Glutamatergic neuron (in vitro differentiated cells): ENCODE results near the gene ZNG1C. TPM values are rescaled to one million over a fixed set of nuclear protein-coding genes. Genes with fewer than 3 reads are reported as not detected.
"Not testable (repeated sequence)": the region's sequence is repeated elsewhere in the genome, so short reads cannot be mapped to it uniquely, and the experiment has no call there.

Experiments used
- DNase-seq: peaks from one replicate; pipeline ENCODE4 v3.0.0; 2022
- H3K27ac Mint-ChIP-seq: one replicate; pipeline ENCODE4 v1.8.0; 2020; ENCODE audit warnings: mild to moderate bottlenecking, mixed read lengths, inconsistent platforms; ENCODE audit not compliant: unreplicated experiment
- H3K27me3 Mint-ChIP-seq: one replicate; pipeline ENCODE4 v1.8.0; 2020; ENCODE audit warnings: mild to moderate bottlenecking, moderate library complexity, mixed read lengths, inconsistent platforms; ENCODE audit not compliant: unreplicated experiment
- H3K36me3 Mint-ChIP-seq: one replicate; pipeline ENCODE4 v1.8.0; 2020; ENCODE audit warnings: mild to moderate bottlenecking, mixed read lengths, inconsistent platforms; ENCODE audit not compliant: unreplicated experiment
- H3K4me1 Mint-ChIP-seq: one replicate; pipeline ENCODE4 v1.8.0; 2020; ENCODE audit warnings: mild to moderate bottlenecking, low read depth, mixed read lengths, inconsistent platforms; ENCODE audit not compliant: unreplicated experiment
- H3K4me3 Mint-ChIP-seq: one replicate; pipeline ENCODE4 v1.8.0; 2020; ENCODE audit warnings: mild to moderate bottlenecking, mixed read lengths, inconsistent platforms; ENCODE audit not compliant: unreplicated experiment
- H3K9me3 Mint-ChIP-seq: one replicate; pipeline ENCODE4 v1.8.0; 2020; ENCODE audit warnings: mild to moderate bottlenecking, moderate library complexity, mixed read lengths, inconsistent platforms; ENCODE audit not compliant: unreplicated experiment
- total RNA-seq: library from RNA; stranded (reverse); fragmentation: NEBNext Ultra II Directional; extraction: Animal tissue kit (Norgen Biotek cat#: 25700); gene quantifications from one replicate; pipeline ENCODE4 v1.2.1, GENCODE V29; 2021; ENCODE audit not compliant: unreplicated experiment

The ZNG1C gene
- total RNA-seq, 1 donor from 2014 or later, result 16.0 TPM

- H3K4me1 Mint-ChIP-seq, DNase-seq, H3K27me3 Mint-ChIP-seq, H3K4me3 Mint-ChIP-seq, H3K9me3 Mint-ChIP-seq, H3K36me3 Mint-ChIP-seq, H3K27ac Mint-ChIP-seq: not testable (repeated sequence)
These were observed 76.4 kb downstream of the ZNG1C start for GRCh38 chr9:68318209-68318608.

GRCh38 chr9:68323749-68324148, 82.0 kb downstream of the ZNG1C start:
- DNase-seq, H3K27me3 Mint-ChIP-seq, H3K4me1 Mint-ChIP-seq, H3K27ac Mint-ChIP-seq, H3K36me3 Mint-ChIP-seq, H3K4me3 Mint-ChIP-seq, H3K9me3 Mint-ChIP-seq: not testable (repeated sequence)

GRCh38 chr9:68324518-68324917, 82.7 kb downstream of the ZNG1C start:
- H3K9me3 Mint-ChIP-seq, H3K4me3 Mint-ChIP-seq, H3K4me1 Mint-ChIP-seq, H3K27me3 Mint-ChIP-seq, H3K27ac Mint-ChIP-seq, H3K36me3 Mint-ChIP-seq, DNase-seq: not testable (repeated sequence)

- not testable (repeated sequence) for H3K9me3 Mint-ChIP-seq, H3K27me3 Mint-ChIP-seq, H3K36me3 Mint-ChIP-seq, DNase-seq, H3K4me3 Mint-ChIP-seq, H3K27ac Mint-ChIP-seq, H3K4me1 Mint-ChIP-seq
These were observed 87.3 kb downstream of the ZNG1C start for GRCh38 chr9:68329106-68329505.

- not testable (repeated sequence) for H3K4me1 Mint-ChIP-seq, H3K27me3 Mint-ChIP-seq, DNase-seq, H3K9me3 Mint-ChIP-seq, H3K36me3 Mint-ChIP-seq, H3K4me3 Mint-ChIP-seq, H3K27ac Mint-ChIP-seq
These were observed 88.9 kb downstream of the ZNG1C start for GRCh38 chr9:68330531-68331173.

- H3K36me3 Mint-ChIP-seq, H3K27ac Mint-ChIP-seq: not testable (repeated sequence)
These were observed 90.3 kb downstream of the ZNG1C start for GRCh38 chr9:68332122-68332521.

DNA sequence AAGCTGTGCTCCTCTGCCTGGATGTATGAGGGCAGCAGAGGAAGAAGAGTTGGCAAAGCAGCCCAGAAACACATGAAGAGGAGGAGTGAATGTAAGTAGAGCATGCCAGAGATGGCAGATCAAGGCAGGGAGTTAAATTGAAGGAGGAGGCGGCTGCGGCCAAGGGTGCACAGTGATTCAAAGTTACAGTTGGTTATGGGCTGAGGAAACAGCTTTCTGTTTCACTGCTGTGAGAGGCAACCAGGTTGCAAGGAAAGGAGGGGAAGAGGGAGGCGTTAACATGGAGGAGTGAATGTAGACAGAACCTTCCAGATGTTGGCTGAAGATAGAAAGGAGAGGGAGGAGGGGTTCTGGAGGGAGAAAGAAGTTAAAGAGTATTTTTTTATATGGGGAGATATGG, 94.2 kb downstream of the ZNG1C start:
- not testable (repeated sequence) for H3K9me3 Mint-ChIP-seq, H3K27ac Mint-ChIP-seq, H3K27me3 Mint-ChIP-seq, DNase-seq, H3K4me1 Mint-ChIP-seq, H3K4me3 Mint-ChIP-seq, H3K36me3 Mint-ChIP-seq

More at GRCh38 chr9:68332122-68332521, 90.3 kb downstream of the ZNG1C start:
- H3K4me1 Mint-ChIP-seq, DNase-seq, H3K9me3 Mint-ChIP-seq, H3K4me3 Mint-ChIP-seq, H3K27me3 Mint-ChIP-seq: not testable (repeated sequence)

DNA sequence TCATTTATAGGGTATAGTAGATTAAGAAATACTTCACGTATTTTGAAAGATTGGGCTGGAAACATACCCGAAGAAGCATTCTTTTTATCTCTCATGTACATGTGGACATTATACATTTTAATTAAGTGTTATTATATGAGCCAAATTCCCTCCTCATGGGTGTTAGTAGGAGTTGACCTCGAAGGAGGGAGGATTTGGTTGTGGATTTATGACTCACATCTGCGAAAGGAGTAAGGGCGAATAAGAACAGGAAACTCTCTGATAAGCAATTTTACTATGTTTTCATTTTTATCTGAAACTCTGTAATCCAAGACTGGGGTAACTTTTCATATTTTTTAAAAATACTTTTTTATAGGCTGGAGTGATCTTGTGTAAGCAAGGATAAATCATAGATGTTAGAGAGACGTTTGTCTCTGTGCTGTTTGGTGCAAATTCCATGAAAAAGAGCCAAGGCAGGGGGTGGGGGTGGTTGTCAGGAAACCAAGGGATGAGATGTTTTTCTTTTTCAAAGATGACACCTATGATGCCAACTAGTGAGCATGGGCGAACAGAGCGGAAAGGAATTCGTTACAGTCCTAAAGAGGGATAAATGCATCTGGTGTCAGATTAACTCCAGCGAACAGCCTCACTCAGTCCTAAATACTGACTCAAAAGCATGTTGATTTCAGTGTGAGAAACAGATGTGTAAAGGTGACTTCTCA, 95.0 kb downstream of the ZNG1C start:
- not testable (repeated sequence) for H3K4me3 Mint-ChIP-seq, H3K27me3 Mint-ChIP-seq, H3K9me3 Mint-ChIP-seq, H3K27ac Mint-ChIP-seq, H3K4me1 Mint-ChIP-seq, H3K36me3 Mint-ChIP-seq, DNase-seq

DNA sequence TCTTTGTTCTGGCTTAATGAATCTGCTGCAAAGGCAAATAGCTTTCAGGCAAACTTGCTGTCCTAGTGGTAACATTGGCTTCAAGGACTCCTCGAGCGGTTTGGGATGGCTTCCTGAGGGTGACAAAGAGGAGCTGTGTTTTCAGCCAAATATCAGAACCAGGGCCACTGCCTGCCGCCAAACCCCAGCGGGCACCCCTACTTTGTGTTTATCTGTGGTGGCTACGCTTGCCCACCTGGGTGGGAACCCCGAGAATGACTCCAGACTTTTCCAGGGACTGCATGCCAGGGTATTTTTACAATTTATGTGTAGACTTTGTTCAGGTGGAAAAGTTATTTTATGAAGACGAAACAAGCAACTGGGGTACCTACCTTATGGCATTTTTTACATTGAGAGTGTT, 96.2 kb downstream of the ZNG1C start:
- DNase-seq, H3K4me3 Mint-ChIP-seq, H3K27me3 Mint-ChIP-seq: not testable (repeated sequence)

More for the DNA sequence above, 96.2 kb downstream of the ZNG1C start:
- not testable (repeated sequence) for H3K9me3 Mint-ChIP-seq, H3K4me1 Mint-ChIP-seq, H3K36me3 Mint-ChIP-seq, H3K27ac Mint-ChIP-seq
